CMK (cell line): ENCODE data around the gene TWF1.
"Not testable (repeated sequence)": the region's sequence is repeated elsewhere in the genome, so short reads cannot be mapped to it uniquely, and the experiment has no call there.

Experiments
- DNase-seq: peaks from one replicate; pipeline ENCODE4 v3.0.0-alpha.2; 2010; ENCODE audit warnings: low read depth

The TWF1 gene

DNA sequence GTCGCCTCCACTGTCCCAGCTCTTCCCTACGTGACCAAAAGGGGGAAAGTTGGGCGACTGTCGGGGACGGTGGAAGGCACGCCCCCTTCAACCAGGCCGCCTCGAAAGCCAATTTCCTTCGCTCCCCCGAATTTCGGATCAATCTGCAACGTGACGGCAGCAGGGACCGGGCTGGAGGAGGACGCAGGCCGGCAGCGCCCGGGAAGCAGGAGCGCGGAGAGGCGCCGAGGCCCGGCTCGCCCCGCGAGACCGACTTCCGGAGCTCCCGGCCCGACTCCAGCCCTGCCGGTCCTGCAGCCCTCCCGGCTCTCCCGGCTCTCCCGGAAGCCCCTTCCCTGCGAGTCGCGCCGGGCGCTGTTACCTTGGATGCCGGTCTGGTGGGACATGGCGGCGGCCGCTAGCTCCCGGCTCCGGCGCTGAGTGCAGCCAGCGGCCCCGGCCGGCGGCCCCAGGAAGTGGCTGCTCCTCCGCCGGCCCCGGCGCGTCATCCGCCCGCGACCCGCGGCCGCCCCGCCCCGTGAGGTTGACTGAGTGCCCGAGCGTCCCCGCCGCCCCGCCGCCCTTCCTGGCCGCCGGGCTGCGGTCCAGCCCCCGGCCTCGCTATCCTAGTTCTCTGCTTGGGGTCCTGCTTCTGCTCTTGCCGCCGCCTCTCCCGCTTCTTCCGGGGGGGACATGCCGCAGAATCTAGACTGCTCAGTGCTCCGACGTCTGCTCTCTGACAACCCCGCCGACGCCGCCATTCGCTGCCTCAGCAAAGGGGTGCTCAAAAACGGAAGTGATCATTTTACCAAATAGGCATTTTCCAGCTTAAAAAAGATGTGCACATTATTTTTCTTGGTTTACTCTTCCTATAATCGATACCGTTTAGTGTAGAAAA is at the start of gene TWF1:
Gene TWF1, minus strand, starts transcription at position 458 of the 877 bp plus-strand sequence. Its CDS starts 72 bp downstream, at position 386.
- peak; percentile 11 for DNase-seq

GRCh38 chr12:43852744-43853143 is 46.6 kb upstream of the TWF1 start:
- no peak for DNase-seq

- DNase-seq = no peak
Measured at GRCh38 chr12:43848786-43849185, 42.7 kb upstream of the TWF1 start.

GRCh38 chr12:43848226-43848507 is 42.0 kb upstream of the TWF1 start:
- peak; percentile 53 for DNase-seq

- DNase-seq = not testable (repeated sequence)
Measured at GRCh38 chr12:43847425-43848225, 41.5 kb upstream of the TWF1 start.

DNA sequence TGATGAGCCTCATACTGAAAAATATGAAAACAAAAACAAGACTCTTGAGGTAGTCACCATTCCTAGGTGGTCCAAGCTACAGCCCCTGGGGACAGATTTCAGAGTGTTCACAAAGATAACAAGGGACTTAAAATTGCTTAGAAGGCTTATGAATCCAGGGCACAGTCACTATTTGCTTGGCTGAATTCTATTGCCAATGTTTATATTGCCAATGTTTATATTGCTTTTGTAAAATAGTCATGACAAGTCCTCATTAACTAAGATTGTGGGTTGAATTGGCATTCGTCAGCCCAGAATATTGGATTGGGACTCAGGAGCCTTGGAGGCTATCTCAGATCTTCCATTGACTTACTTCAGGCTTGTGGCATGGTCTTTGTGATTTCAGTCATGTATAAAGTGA is 36.1 kb upstream of the TWF1 start:
- no peak for DNase-seq

DNA sequence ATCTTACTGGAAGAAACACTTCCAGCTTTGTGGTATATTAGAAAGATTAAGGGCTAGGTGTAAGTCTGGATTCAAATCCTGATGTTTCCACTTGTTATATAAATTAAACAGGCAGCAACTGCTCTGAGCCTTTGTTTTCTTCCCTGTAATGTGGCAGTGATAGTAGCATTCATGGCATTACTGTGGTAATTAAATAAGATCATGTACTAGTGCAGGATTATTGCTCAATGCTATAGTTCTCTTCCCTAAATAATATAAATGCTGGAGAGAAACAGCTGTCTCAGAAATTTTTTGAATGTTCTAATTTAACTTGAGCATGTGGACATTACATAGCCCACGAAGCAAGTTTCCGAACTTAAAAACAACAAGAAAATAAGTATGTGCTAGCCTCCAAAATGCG is 35.1 kb upstream of the TWF1 start:
- DNase-seq = no peak

DNA sequence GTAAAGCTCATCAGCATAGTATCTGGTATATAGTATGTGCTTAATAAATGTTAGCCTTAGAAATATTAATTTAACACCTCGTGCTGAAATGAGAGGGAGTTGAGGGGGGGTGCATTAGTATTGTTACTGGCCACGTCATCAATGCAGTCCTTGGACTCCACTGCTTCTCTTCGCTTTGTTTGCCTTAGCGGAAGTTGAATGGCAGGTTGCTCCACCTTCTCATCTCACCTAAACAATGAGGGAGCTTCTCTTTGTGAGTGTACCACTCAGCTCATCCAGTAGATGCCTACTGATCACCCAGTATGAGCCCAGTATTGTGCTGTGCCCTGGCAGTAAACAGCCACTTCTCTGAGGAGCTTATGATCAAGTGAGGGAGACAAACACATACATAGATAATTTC is 34.2 kb upstream of the TWF1 start:
- no peak for DNase-seq

GRCh38 chr12:43836475-43836989 is 30.4 kb upstream of the TWF1 start:
- no peak for DNase-seq

- no peak for DNase-seq
Measured at GRCh38 chr12:43835656-43836474, 29.7 kb upstream of the TWF1 start, which contains the start of gene TMEM117. TSS of gene TMEM117 (plus strand) at chr12:43836081.

DNA sequence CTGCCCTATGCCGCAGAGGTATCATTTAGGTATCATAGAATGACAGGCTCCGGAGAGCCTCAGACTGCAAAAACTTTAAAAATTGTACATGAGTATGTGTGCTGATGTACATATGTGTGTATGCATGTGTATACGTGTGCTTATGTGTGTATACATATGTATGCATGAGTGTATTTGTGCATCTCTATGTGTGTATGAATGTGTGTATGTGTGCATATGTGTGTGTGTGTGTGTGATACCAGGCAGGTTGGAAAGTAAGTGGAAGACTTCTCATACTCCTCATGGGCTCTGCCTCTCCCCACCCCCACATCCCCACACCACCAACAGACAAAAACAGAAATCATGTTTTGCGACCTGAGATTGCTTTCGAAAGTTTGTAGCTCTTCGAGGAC is 29.1 kb upstream of the TWF1 start:
- no peak for DNase-seq

DNA sequence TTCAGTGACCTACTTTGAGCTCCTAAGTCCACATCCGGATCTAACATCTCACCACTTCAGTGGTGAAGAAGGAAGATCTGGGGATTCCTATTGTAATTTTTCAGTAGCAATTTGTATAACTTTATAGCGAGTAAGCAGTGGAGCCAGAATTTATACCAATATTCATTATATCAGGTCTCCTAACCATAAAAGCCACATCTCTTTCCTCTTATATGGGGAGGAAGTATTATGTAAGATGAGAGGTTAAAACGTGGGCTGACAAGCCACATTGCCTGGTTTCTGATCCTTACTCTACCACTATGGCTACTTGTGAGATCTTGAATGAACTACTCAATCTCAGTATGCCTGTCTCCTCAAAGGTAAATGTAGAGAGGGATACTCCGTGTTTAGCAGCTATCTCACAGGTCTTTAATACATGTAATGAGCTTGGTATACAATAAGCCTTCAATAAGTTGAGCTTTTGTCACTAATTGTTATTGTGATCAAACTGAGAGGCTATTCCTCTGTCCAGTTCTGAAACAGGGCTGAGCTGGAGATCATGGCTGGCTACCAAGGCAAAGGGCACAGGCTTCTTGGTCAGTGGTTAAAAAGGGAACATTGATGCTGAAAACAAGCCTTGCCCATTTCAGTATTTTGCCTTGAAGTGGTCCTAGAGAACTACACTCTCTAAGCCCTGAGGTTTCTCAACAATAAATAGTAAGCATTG is 26.5 kb upstream of the TWF1 start:
- DNase-seq = no peak

DNA sequence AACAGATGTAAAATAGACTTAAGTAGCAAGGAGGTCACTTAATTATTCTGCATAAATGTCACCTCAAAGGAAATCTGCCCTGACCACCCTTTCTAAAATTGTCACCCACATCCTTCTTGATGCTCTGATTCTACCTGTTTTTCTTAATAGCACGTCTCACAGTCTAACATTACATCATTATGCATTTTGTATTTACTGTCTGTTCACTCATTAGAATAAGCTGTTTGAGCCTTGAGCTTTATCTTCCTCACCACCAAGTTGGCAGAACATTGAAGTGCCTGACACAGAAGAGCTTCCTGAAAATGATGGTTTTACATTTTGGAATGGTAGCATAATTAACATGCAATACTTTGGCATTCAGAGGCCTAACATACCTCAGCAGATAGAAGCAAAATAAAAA is 21.0 kb upstream of the TWF1 start:
- DNase-seq = no peak

- DNase-seq = no peak
Measured at GRCh38 chr12:43826681-43827080, 20.6 kb upstream of the TWF1 start.

GRCh38 chr12:43824207-43824775 is 18.2 kb upstream of the TWF1 start:
- no peak for DNase-seq

GRCh38 chr12:43816168-43816567 is 10.1 kb upstream of the TWF1 start:
- no peak for DNase-seq

DNA sequence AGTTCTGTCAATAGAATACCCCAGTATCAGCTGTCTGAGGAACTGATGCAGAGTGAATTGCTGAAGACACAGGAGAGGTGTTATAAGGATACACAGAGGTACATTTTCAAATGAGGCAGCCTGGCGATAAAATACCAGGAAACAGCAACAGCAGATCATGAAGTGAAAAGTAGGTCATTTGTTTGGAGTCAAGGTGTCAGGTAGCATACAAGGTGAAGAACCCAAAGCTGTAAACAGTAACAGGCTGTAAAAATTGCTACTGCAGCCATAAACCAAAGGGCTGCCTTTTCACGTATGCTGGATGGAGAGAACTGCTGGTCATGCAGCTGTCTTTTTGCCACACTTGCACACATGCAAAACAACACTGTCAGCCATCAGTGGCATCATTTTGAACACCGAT is 9.3 kb upstream of the TWF1 start:
- DNase-seq = no peak

DNA sequence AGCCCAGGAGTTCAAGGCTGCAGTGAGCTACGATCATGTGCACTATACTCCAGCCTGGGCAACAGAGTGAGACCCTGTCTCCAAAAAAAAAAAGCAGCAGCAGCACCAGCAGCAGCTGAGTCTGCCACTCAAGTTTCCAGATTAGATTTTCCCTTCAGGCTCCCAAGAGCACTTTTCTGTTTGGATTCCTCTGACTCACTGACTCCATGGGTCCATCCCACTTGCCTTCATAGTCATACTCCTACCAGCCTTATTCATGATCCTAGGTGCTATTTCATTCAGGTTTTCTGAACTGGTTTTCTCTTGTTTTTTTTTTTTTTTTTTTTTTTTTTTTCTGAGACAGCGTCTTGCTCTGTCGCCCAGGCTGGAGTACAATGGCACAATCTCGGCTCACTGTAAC is 6.8 kb upstream of the TWF1 start:
- DNase-seq = no peak

- DNase-seq = no peak
Measured at GRCh38 chr12:43812057-43812456, 5.9 kb upstream of the TWF1 start.

- DNase-seq = no peak
Measured at GRCh38 chr12:43807386-43807785, 1.3 kb upstream of the TWF1 start.

DNA sequence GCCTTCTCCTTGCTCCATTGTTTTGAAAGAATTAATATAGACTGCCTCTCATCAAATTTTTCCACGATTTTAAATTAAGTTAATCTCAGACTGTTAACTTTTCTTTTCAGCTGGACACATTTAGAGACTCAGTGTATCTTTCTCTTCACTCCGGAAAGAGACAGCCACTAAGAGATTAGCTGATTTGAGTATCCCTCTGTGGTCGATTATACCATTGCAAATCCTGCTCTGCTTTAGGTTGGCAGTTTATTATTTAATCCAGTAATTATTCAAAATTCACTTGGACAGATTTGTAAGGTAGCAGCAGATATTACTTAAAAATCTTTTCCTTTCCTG is 588 bp upstream of the TWF1 start:
- DNase-seq = no peak
